ENCODE results near the gene FANCI.

DNA sequence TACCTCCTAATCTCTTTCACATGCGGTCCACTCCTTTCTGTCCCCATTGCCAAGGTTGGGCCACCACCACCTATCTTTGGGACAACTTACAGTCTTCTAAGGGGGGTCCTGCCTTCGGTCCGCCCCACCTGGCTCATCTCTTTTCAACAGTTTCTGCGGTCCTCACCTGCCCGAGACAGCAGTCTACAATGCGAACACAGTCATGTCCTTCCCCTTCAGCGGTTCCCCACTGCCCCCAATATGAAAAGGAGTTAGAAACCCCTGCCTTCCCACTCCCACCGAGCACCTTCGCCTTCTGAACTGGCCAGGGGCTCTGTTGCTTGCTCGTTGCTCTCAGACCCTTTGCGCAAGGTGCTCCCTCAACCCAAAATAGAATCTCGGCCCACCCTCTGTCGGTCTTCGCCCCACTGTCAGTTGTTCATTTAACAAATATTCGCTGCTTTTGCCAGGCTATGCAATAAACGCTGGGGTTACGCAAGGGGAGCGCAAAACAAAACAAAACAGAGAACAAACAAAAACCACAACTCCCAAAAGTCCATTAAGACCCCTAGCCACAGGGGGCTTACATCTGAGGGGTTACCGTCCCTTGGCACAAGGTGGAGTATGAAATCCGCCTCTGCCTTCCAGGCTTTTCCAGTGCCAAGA lies 611 bp upstream of the FANCI start:
- TF ChIP-seq CTCF (IDR thresholded peaks at IDR 0.05) (no peak), POLR2A (IDR thresholded peaks at IDR 0.05) (no peak), POLR2AphosphoS5 (IDR thresholded peaks at IDR 0.05; ENCODE audit: insufficient read depth in 1 of 2, low read depth in 1 of 2) (no peak)
